ENCODE measurements around the gene MT1X.

GRCh38 chr16:56635441-56635967 is 46.8 kb upstream of the MT1X start:
- TF ChIP-seq CTCF (conservative IDR thresholded peaks at IDR 0.05; ENCODE audit: low read depth, low read length) (no peak), EZH2 (IDR thresholded peaks at IDR 0.05; ENCODE audit: borderline replicate concordance, low read depth, low read length, poor library complexity, severe bottlenecking) (no peak)
